HepG2 (cell line): ENCODE results near the gene ZNF33A. TPM values are rescaled to one million over a fixed set of nuclear protein-coding genes. Genes with fewer than 3 reads are reported as not detected.

ENCODE experiments used
- ATAC-seq: fragments of 200-7000 bp; cut with Tn5 transposase; 3 replicates; pipeline ENCODE4 v1.9.1; 2020; ENCODE audit warnings: mild to moderate bottlenecking, moderate library complexity
- BruUV-seq: library from RNA; stranded (reverse); fragments of 400-500 nt; replicated peaks from 2 replicates; lab custom pipeline; 2021; lab: Mats Ljungman, UMichigan
- CTCF ChIA-PET: fragments of 300-600 bp; formaldehyde crosslinking; extraction: SDS; loops from one replicate; lab custom pipeline; 2021; ENCODE audit warnings: low total read pairs, inconsistent platforms, low intra/inter-chr PET ratio; lab: Yijun Ruan, JAX
- POLR2A ChIA-PET: fragments of 350-600 bp; sonication (Branson Sonifier 250); formaldehyde crosslinking; loops from one replicate; lab custom pipeline; 2020; ENCODE audit warnings: antibody characterized with exemption, inconsistent platforms; lab: Yijun Ruan, JAX
- DNase-seq: peaks from one replicate; pipeline ENCODE4 v3.0.0-alpha.2; 2015; ENCODE audit warnings: low spot score
- FAIRE-seq: peaks from 3 replicates; lab custom pipeline; 2011; peaks lifted over from hg19 to GRCh38; lab: Jason Lieb, UNC
- H2AFZ ChIP-seq: one replicate; pipeline ENCODE4 v1.6.1; 2011; ENCODE audit warnings: low read length, inconsistent platforms
- H3K27ac ChIP-seq: fragments of 300-600 bp; 3 replicates; pipeline ENCODE4 v1.8.0; 2011; ENCODE audit warnings: mixed run types, mild to moderate bottlenecking, mixed read lengths, low read length, inconsistent platforms; ENCODE audit not compliant: insufficient read depth; ENCODE audit errors: extremely low read length
- H3K27me3 ChIP-seq, 2 experiments: fragments of 200-600 bp in 1 of 2; 2 replicates in 1 of 2; 3 replicates in 1 of 2; pipeline versions ENCODE4 v1.6.0 to v1.8.0; 2011; ENCODE audit warnings: low read length in 2 of 2, mild to moderate bottlenecking in 2 of 2, moderate library complexity in 2 of 2, inconsistent platforms in 1 of 2; ENCODE audit not compliant: insufficient read depth in 2 of 2, control insufficient read depth in 1 of 2
- H3K36me3 ChIP-seq, 2 experiments: fragments of 200-600 bp in 1 of 2; replicated peaks in 1 of 2; 2 replicates in 1 of 2; 3 replicates in 1 of 2; pipeline versions ENCODE4 v1.5.1 to v1.8.0; 2011; ENCODE audit warnings: low read length in 2 of 2, inconsistent platforms in 1 of 2; ENCODE audit not compliant: insufficient read depth in 2 of 2, control insufficient read depth in 1 of 2
- H3K4me1 ChIP-seq: 2 replicates; pipeline ENCODE4 v1.5.1; 2012; ENCODE audit warnings: low read length, inconsistent platforms; ENCODE audit not compliant: insufficient read depth
- H3K4me2 ChIP-seq: 2 replicates; pipeline ENCODE4 v1.6.0; 2011; ENCODE audit warnings: low read depth, low read length, inconsistent platforms
- H3K4me3 ChIP-seq, 3 experiments: fragments of 200-600 bp in 1 of 3; sonication (generic), shearing (Covaris generic) in 1 of 3; replicated peaks in 1 of 3; 2 replicates each; pipeline ENCODE4 v1.5.1; 2011 to 2016; ENCODE audit warnings: low read length in 3 of 3, inconsistent platforms in 2 of 3, low read depth in 2 of 3, mild to moderate bottlenecking in 2 of 3, control low read depth in 1 of 3, mixed read lengths in 1 of 3; ENCODE audit not compliant: insufficient read depth in 1 of 3
- H3K79me2 ChIP-seq: one replicate; pipeline ENCODE4 v1.6.1; 2011; ENCODE audit warnings: low read length, inconsistent platforms; ENCODE audit not compliant: insufficient read depth
- H3K9ac ChIP-seq: 2 replicates; pipeline ENCODE4 v1.6.0; 2011; ENCODE audit warnings: mild to moderate bottlenecking, low read depth, low read length, inconsistent platforms; ENCODE audit not compliant: insufficient read depth
- H3K9me3 ChIP-seq: 2 replicates; pipeline ENCODE4 v1.5.1; 2012; ENCODE audit warnings: mild to moderate bottlenecking, low read length
- H4K20me1 ChIP-seq: 2 replicates; pipeline ENCODE4 v1.6.0; 2011; ENCODE audit warnings: inconsistent platforms, mild to moderate bottlenecking, low read length, moderate library complexity; ENCODE audit not compliant: insufficient read depth
- HOXA3 ChIP-seq: sonication (generic); formaldehyde crosslinking; IDR thresholded peaks from 2 replicates; pipeline ENCODE4 v1.5.0; 2020; ENCODE audit warnings: missing genetic modification reagents
- HOXD1 ChIP-seq: sonication (generic); formaldehyde crosslinking; IDR thresholded peaks from 2 replicates; pipeline ENCODE4 v1.5.0; 2020; ENCODE audit warnings: missing genetic modification reagents
- KDM5B ChIP-seq: sonication (generic); formaldehyde crosslinking; IDR thresholded peaks from 2 replicates; pipeline ENCODE4 v1.4.0; 2020; ENCODE audit warnings: missing genetic modification reagents, mild to moderate bottlenecking, borderline replicate concordance
- MATR3 ChIP-seq: sonication (generic); formaldehyde crosslinking; IDR thresholded peaks from 2 replicates; pipeline ENCODE4 v1.4.0; 2020; ENCODE audit warnings: missing genetic modification reagents
- NFKB2 ChIP-seq: sonication (generic); formaldehyde crosslinking; IDR thresholded peaks from 2 replicates; pipeline ENCODE4 v1.4.0; 2020; ENCODE audit warnings: missing genetic modification reagents, borderline replicate concordance
- RBM22 ChIP-seq: fragments of 200-400 bp; formaldehyde crosslinking; optimal IDR thresholded peaks from 2 replicates; pipeline ENCODE3; 2017; ENCODE audit warnings: mild to moderate bottlenecking, low read length, moderate library complexity
- RNF2 ChIP-seq: fragments of 450-650 bp; conservative IDR thresholded peaks from 2 replicates; pipeline ENCODE4 v1.6.1; 2016; ENCODE audit warnings: low read depth
- SATB2 ChIP-seq: sonication (generic); formaldehyde crosslinking; IDR thresholded peaks from 2 replicates; pipeline ENCODE4 v1.5.0; 2020; ENCODE audit warnings: missing genetic modification reagents
- TMF1 ChIP-seq: sonication (generic); formaldehyde crosslinking; IDR thresholded peaks from 2 replicates; pipeline ENCODE4 v1.8.1; 2022; ENCODE audit warnings: low read depth, missing genetic modification reagents
- ZFP1 ChIP-seq: IDR thresholded peaks from 2 replicates; pipeline ENCODE4 v1.6.1; 2016
- ZNF614 ChIP-seq: IDR thresholded peaks from 2 replicates; pipeline ENCODE4 v1.6.1; 2018; ENCODE audit warnings: missing biosample characterization, missing genetic modification reagents, inconsistent platforms, borderline replicate concordance
- ZNF839 ChIP-seq: sonication (generic); formaldehyde crosslinking; IDR thresholded peaks from 2 replicates; pipeline ENCODE4 v1.4.0; 2020; ENCODE audit warnings: missing genetic modification reagents, mild to moderate bottlenecking, borderline replicate concordance
- ZNF883 ChIP-seq: sonication (generic); formaldehyde crosslinking; IDR thresholded peaks from 2 replicates; pipeline ENCODE4 v1.5.1; 2020; ENCODE audit warnings: mild to moderate bottlenecking, missing genetic modification reagents; ENCODE audit errors: not compliant biosample characterization
- WGBS: methylation state at CpG from one replicate; pipeline ENCODE4 v1.1.6; 2017; ENCODE audit warnings: low lambda C conversion rate; 5-methylcytosine and 5-hydroxymethylcytosine counted together
- in situ Hi-C: cut with HindIII; loops from 2 replicates; pipeline ENCODE4 v1.10.0; 2017; ENCODE audit warnings: low pct_unique_long_range_greater_than_20kb; ENCODE audit not compliant: extremely low pct_ligation_motif_present
- intact Hi-C: fragments of 100-400 bp; cut with micrococcal nuclease; formaldehyde crosslinking; loops from one replicate; pipeline ENCODE4 v1.10.0; 2022; ENCODE audit not compliant: unreplicated experiment
- polyA plus RNA-seq, 8 experiments: library from polyadenylated mRNA; depleted of rRNA in 3 of 8; stranded (reverse) in 7 of 8; unstranded in 1 of 8; fragments of >200 nt; fragmentation: Illumina TruSeq in 4 of 8; extraction: Trizol in 4 of 8; gene quantifications; 2 replicates each; pipeline versions ENCODE4 v1.2.1 to v1.2.3, GENCODE V29; 2011 to 2016; ENCODE audit warnings: low read depth in 4 of 8, missing spikeins in 1 of 8, mixed read lengths in 1 of 8; ENCODE audit not compliant: insufficient read depth in 1 of 8
- total RNA-seq, 5 experiments: library from RNA; depleted of rRNA; stranded (reverse); fragments of >200 nt; fragmentation: Illumina TruSeq; extraction: Trizol; gene quantifications; 2 replicates each; pipeline ENCODE4 v1.2.3, GENCODE V29; 2016; ENCODE audit warnings: low read depth in 1 of 5
- TF ChIP-seq, protein P1 (sequence below): sonication (generic); formaldehyde crosslinking; IDR thresholded peaks from 2 replicates; pipeline ENCODE4 v1.8.1; 2023; ENCODE audit warnings: mild to moderate bottlenecking, missing genetic modification reagents
- TF ChIP-seq, protein P2 (sequence below): sonication (generic); formaldehyde crosslinking; IDR thresholded peaks from 2 replicates; pipeline ENCODE4 v1.5.1; 2020; ENCODE audit warnings: mild to moderate bottlenecking, moderate library complexity, missing genetic modification reagents
- TF ChIP-seq, protein P3 (sequence below): sonication (generic); formaldehyde crosslinking; IDR thresholded peaks from 2 replicates; pipeline ENCODE4 v1.5.1; 2020; ENCODE audit warnings: mild to moderate bottlenecking, missing genetic modification reagents

ZNF33A gene
- total and polyA plus RNA-seq, 2 of the 13 experiments (the other 11 are each of a cell fraction or from before 2014, with no cell fraction given), result 13.1 to 22.5 TPM

DNA sequence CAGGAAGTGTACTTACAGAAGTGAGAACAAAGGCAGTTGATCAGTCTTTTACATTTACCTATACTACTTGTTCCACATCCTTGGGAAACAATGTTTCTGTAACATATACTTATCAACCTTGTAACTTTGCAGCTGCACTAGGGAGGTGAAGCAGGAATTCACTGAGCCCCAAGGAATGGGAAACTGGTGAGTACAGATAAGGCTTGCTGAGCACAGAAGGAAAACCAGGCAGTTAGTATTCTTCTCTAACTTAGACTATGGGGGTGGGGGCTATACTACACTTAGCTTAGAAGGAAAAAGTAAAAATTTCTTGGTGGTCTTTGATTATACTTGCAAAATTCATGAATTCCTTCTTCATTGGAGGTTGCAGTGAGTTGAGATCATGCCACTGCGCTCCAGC is 6.9 kb upstream of the ZNF33A start:
- Histone ChIP-seq H2AFZ (no peak overlapping the region), H3K9me3 (no peaks in the 10 kb centered on the region), H3K4me3 (no peak overlapping the region), H3K36me3 (no peaks in the 10 kb centered on the region), H3K27me3 (no peaks in the 10 kb centered on the region; a peak in 1 of 5 replicates), H3K4me2 (no peak overlapping the region), H3K79me2 (no peaks in the 10 kb centered on the region), H3K27ac (no peak overlapping the region), H4K20me1 (no peaks in the 10 kb centered on the region), H3K9ac (no peak overlapping the region), H3K4me1 (no peaks in the 10 kb centered on the region)
- ATAC-seq, result no peak
- BruUV-seq, result no TSS peak
- in situ Hi-C loops, result no loop called here
- TF ChIP-seq, protein P1, sequence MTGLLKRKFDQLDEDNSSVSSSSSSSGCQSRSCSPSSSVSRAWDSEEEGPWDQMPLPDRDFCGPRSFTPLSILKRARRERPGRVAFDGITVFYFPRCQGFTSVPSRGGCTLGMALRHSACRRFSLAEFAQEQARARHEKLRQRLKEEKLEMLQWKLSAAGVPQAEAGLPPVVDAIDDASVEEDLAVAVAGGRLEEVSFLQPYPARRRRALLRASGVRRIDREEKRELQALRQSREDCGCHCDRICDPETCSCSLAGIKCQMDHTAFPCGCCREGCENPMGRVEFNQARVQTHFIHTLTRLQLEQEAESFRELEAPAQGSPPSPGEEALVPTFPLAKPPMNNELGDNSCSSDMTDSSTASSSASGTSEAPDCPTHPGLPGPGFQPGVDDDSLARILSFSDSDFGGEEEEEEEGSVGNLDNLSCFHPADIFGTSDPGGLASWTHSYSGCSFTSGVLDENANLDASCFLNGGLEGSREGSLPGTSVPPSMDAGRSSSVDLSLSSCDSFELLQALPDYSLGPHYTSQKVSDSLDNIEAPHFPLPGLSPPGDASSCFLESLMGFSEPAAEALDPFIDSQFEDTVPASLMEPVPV (CRISPR knock-in tag), result no peak
- TF ChIP-seq, protein P2, sequence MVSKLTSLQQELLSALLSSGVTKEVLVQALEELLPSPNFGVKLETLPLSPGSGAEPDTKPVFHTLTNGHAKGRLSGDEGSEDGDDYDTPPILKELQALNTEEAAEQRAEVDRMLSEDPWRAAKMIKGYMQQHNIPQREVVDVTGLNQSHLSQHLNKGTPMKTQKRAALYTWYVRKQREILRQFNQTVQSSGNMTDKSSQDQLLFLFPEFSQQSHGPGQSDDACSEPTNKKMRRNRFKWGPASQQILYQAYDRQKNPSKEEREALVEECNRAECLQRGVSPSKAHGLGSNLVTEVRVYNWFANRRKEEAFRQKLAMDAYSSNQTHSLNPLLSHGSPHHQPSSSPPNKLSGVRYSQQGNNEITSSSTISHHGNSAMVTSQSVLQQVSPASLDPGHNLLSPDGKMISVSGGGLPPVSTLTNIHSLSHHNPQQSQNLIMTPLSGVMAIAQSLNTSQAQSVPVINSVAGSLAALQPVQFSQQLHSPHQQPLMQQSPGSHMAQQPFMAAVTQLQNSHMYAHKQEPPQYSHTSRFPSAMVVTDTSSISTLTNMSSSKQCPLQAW (CRISPR knock-in tag), result no peak
- TF ChIP-seq HOXD1 (no peak), MATR3 (CRISPR knock-in tag) (no peak), ZNF839 (CRISPR knock-in tag) (no peak), KDM5B (CRISPR knock-in tag) (no peak), ZNF883 (CRISPR knock-in tag) (no peak), RBM22 (no peak), NFKB2 (CRISPR knock-in tag) (no peak), HOXA3 (CRISPR knock-in tag) (no peak), ZNF614 (CRISPR knock-in tag) (no peak), RNF2 (no peak), SATB2 (CRISPR knock-in tag) (no peak), TMF1 (CRISPR knock-in tag) (no peak), ZFP1 (no peak)
- TF ChIP-seq, protein P3, sequence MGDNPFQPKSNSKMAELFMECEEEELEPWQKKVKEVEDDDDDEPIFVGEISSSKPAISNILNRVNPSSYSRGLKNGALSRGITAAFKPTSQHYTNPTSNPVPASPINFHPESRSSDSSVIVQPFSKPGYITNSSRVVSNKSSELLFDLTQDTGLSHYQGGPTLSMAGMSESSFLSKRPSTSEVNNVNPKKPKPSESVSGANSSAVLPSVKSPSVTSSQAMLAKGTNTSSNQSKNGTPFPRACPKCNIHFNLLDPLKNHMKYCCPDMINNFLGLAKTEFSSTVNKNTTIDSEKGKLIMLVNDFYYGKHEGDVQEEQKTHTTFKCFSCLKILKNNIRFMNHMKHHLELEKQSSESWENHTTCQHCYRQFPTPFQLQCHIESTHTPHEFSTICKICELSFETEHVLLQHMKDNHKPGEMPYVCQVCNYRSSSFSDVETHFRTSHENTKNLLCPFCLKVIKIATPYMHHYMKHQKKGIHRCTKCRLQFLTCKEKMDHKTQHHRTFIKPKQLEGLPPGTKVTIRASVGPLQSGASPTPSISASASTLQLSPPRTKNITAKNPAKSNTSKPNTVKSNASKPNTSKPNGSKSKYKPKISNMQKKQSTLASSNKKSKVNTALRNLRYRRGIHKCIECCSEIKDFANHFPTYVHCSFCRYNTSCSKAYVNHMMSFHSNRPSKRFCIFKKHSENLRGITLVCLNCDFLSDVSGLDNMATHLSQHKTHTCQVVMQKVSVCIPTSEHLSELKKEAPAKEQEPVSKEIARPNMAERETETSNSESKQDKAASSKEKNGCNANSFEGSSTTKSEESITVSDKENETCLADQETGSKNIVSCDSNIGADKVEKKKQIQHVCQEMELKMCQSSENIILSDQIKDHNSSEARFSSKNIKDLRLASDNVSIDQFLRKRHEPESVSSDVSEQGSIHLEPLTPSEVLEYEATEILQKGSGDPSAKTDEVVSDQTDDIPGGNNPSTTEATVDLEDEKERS (CRISPR knock-in tag), result no peak
- intact Hi-C loops, result no loop called here
- CTCF ChIA-PET, result no interaction called here
- WGBS, result 65% methylated on average over 1 of the region's 1 CpG
- POLR2A ChIA-PET, result no interaction called here
- FAIRE-seq, result no peak
- no peak for DNase-seq
